Suppressor macrophage (primary cell): ENCODE measurements around the gene PSG7.
"Not testable (repeated sequence)": the region's sequence is repeated elsewhere in the genome, so short reads cannot be mapped to it uniquely, and the experiment has no call there.

Source experiments
- DNase-seq, 4 experiments: peaks; one replicate each; pipeline ENCODE4 v3.0.0-alpha.2; 2020 to 2022
- total RNA-seq, 17 experiments: gene quantifications; one replicate each; lab custom pipeline; 2026; ENCODE audit warnings: mixed read lengths in 6 of 17, inconsistent platforms in 3 of 17; lab: John Stamatoyannopoulos, UW

PSG7 gene
- 0 to 2.1 (median 0) reads per million in 17 experiments for total RNA-seq

DNA sequence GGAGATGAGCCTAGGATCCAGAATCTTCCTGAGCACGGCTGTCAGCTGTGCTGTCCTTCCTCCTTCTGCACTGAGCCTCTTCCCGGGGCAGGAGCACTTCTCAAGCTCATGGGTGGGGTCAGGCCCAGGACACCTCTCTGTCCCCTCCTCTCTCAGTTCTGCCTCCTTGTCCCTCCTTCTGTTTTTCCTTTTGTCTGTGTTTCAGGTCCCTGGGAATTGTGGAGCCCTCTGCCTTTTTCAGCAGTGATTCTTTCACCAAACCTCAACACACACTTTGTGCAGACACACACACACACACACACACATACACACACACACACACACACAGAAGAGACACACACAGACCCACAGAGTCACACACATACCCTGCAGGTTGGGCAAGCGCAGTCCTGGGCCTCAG is at the start of gene PSG7:
TSS of gene PSG7 (minus strand) at position 101 of the 400 bp plus-strand sequence. CDS start 131 bp downstream, outside the sequence.
- not testable (repeated sequence) for DNase-seq

DNA sequence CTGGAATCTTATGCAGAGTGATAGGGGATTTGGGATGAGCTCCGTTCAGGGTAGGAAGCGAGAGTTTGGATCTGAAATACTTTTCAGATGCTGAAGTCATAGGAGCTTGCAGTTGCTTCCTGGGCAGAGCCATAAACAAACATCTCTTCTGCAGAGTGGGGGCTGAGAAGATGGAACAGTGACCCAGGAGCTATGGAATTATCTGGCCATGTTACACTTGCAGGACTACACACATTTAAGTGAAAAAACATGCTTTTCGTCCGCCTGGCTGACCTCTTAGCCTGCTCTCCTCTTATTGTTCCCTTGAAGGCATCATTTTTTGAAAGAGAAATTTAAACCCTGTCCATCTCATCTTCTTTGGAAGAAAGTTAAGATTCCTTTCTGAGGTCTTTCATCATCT is 48.6 kb upstream of the PSG7 start:
- DNase-seq = no peak

DNA sequence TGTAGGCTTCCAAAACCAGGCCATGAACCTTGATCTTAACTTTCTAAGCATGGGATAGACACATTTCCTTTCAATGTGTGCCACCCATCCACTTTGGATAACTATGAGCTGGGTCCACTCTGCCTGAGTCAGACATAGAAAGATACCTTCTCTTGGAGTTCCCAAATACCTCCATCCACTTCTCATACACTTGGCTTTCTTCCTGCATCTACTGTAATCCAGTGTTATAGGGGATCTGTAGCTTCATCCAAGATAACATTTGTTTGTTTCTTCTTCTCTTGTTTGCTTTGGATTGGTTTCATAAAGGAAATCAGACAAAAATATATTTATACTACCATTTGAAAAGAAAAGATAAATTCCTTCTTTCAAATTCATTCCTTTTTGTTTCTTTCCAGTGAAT is 45.1 kb upstream of the PSG7 start:
- not testable (repeated sequence) for DNase-seq

DNA sequence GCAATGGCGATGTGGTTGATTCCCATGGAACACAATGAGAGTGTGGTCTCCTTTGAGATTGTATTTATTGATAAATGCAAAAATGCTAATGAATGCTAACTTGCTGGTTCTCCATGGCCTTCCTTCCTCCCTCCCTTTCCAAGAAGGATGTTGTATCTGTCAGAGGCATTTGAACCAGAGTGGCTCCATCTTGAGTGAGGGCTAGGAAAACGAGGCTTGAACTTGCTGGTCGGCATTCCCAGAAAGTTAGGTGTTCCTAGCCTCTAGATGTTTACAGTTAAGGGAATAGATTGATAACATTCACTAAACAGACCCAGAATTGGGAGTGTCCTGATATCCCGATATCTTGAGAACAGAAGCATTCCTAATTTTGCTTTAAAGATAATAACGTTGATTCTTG is 34.4 kb upstream of the PSG7 start:
- not testable (repeated sequence) for DNase-seq

DNA sequence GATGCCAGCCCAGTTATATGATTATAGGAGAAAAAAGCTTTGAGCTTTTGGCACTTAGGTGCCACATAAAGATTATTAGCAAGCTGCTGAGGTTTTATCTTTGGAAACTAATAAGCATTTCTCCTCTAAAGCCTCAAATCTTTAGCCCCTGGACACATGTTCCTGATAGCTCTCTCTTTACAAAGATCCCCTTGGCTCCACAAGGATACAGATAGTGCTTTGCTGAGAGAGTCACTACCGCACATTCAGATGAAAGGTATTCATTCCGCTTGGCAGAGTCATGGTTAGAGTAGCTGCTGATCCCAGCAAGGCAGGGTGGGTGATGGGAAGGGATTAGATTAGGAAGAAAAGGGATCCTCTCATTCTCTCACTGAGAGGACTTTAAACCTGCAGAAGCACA is 28.2 kb upstream of the PSG7 start:
- DNase-seq = no peak

DNA sequence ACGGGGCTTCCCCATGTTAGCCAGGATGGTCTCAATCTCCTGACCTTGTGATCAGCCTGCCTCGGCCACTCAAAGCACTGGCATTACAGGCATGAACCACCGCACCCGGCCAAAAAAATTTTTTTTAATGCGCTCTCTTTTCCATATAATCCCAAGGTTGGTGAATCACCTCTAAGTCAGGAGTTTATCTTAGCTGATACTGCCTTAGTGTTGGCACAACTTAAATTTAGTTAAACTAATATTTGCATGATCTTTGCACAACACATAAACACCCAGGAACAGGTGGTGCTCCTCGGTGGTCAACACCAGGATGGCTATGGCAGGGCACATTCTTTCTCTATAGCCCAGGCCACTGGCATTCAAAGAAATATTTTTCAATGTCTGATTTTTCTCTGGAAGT is 24.1 kb upstream of the PSG7 start:
- DNase-seq = no peak

DNA sequence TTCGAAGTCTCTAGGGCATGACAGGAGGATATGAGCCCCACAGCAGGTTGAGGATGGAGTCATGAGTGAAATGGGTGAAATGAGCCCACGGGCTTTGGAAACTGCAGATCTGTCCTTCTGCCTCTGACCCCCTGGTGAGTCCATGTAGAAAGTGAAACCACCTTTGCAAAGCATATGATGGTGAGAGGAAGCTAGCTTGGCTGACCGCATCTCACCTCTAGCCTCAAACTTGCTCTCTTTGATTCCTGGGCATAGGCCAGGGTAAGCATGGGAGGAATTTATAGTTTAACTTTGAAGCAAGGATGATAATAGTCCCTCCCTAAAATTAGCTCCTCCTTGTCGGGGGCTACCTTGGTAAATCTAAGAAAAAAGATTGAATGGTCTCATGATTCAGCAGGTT is 15.1 kb upstream of the PSG7 start:
- not testable (repeated sequence) for DNase-seq

DNA sequence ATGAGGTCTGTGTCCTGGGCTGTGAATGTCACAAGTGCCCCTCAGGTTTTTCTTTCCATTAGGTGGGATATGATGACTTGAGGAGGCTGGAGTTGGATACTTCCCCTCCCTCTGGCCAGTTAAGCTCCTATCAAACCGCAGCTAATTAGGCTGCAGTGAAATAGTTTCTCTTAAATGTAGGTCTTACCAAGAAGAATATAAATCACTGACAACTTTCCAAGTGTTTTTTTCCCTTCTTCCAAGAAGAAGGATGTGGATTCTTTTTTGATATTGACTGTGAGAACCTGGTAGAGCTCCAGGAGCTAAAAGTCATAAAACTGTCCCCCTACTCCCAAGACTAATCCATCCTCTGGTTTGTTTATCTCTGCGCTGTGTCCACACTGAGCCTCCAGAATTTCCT is 14.5 kb upstream of the PSG7 start:
- DNase-seq = not testable (repeated sequence)

DNA sequence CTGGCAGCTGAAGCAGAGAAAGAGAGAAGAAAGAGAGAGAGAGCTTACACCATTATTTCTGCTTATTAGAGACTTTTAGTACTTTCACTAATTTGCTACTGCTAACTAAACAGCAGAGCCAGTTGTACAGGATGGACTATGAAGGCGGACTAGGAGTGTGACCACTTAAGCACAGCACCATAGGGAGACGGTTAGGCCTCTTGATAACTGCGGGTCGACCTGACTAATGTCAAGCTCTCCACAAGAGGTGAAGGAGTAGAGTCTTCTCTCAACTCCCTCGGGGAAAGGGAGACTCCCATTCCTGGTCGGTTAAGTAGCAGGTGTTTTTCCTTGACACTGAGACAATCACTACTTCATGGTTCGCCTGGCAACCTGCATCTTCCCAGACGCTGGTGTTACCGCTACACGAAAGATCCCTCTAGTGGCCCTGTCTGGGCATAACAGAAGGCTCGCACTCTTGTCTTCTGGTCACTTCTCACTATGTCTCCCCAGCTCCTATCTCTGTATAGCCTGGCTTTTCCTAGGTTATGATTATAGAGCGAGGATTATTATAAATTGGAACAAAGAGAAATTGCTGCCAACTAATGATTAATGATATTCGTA is 5.3 kb upstream of the PSG7 start:
- DNase-seq = peak in 3 of 4 experiments; percentile 5 to 32 (median 9)

DNA sequence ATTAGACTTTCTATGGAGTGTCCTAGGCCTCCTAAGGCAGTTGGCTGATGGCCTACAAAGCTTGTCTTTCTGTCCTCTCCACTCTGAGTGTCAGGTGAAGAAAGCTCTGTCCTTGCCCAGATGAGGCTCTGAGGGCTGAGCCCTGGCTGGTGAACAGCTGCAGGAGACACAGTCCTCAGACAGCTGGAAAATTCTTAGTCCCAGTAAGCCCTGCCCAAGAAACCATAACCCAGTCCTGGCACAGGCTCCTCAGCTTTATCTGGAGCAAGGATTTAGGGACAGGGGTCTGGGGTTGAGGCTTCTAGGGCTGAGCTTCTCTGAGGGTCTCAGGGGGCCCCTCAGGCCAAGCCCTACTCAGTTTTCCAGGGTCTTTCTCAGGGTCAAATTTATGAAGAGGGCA is 2.3 kb downstream of the PSG7 start:
- DNase-seq = not testable (repeated sequence)

DNA sequence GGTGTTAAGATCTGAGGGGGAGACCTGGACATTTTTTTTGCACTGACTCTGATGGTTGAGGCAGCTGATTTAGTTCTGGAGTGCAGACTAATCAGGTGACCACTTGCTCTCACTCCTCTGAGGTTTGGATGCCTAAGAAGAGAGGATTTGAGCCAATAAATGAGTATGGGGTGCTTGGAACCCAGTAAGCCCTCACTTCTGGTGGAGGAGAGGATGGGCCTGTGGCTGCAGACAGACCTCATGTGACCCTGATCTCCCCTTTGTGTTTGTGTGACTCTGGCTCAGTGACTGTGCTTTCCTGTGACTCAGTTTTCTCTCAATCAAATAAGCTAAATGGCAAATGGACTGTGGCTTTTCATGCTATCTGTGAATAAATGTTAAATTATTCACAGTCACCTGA is 2.8 kb downstream of the PSG7 start:
- DNase-seq = not testable (repeated sequence)

DNA sequence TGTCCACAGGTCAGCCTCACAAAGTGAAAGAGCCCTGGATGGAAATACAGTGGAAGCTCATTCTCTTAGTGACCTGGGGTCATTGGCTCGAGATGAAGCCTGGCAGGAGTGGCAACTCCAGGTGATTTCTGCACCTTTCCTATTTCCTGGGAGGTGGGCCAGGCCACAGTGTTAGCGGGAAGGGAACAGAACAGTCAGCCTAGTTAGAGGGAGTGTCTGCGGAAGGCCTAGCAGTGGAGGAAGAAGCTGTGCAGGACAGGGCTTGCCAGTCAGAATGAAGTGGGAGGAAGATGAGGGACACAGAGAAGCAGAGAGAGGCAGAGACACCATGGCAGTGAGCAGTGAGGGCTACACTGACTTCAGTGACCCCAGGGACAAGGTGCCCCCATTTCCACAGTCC is 3.6 kb downstream of the PSG7 start:
- DNase-seq = not testable (repeated sequence)

DNA sequence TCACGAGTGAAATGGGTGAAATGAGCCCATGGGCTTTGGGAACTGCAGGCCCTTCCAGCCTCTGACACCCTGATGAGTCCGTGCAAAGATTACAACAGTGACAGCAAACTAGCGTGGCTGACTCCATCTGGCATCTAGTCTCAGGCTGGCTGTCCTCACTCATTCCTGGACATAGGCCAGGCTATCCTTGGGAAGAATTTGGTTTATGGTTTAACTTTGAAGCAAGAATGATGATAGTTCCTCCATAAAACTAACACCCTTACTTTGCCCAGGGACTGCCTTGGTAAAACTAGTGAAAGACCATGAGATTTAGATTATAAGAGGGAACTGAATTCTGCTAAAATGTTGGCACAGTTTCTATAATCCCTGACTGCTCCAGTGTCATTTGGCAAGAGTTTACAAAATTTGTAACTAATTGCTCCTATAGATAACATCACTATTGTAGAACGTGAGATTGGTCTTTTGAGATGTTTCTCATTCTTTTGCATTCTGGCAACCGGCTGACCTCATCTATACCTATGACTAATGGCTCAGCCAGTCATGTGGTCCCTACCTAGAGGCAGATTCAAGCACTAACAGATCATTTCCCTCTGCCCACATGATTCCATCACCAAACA is 4.4 kb downstream of the PSG7 start:
- not testable (repeated sequence) for DNase-seq

DNA sequence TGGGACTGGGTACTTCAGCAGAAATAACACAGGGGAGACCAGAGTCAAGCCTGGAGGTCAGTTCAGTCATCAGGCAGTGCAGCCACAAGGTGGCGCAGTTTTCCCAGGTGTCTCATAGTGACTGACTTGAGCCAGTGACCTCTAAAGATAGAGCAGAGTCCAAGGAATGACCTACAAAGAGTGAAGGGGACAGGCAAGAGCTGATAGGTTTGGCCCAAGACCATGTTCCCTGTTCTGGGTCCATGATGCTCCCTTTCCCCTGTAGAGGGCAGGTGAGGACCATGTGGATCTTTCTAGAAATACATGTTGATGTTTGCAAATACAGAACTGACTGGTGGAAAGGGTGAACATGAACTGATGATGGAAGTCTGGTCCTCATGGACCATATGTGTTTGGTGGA is 6.8 kb downstream of the PSG7 start:
- peak; percentile 2 to 26 (median 8) for DNase-seq

DNA sequence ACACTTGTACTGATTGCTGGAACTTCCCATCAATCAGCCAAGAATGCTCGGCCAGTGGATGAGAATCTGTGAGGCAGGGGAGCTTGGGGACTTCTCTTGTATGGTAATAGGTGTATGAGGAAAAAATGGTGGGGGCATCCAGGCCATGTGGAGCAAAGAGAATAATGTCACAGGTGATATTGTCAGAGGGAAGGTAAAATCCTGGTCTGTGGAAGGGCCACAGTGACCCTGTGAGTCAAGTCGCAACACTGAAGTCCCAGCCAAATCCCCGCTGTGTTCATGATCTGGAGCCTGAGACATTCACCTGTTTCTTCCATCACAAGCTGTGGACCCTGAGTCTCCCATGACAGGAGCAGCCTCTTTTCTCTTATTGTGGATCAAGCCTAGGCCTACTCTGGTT is 8.1 kb downstream of the PSG7 start:
- no peak for DNase-seq

DNA sequence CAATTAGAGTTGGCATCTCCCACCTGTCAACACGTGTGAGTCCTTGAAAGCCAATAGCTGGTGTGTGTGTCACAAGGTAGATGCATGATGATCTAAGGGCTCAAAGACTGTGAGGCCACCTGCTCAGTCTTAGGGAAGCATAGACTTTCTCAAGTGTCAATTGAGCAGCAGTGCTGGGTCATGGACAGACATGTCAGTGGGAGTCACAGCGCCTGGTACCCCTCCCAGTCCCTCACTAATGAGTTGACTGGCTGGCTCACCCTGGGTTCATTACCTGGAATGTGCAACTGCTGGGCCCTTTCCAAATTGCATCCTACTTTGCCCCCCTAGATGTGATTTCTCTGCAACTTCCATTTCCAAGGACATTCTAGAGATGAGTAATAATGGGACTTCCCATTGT is 10.2 kb downstream of the PSG7 start:
- no peak for DNase-seq

DNA sequence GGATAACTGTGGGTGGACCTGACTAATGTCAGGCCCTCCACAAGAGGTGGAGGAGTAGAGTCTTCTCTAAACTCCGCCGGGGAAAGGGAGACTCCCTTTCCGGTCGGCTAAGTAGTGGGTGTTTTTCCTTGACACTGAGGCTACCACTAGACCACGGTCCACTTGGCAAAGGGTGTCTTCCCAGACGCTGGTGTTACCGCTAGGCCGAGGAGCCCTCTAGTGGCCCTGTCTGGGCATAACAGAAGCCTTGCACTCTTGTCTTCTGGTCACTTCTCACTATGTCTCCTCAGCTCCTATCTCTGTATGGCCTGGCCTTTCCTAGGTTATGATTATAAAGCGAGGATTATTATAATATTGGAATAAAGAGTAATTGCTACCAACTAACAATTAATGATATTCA is 13.9 kb downstream of the PSG7 start:
- peak; percentile 38 to 68 (median 48) for DNase-seq

DNA sequence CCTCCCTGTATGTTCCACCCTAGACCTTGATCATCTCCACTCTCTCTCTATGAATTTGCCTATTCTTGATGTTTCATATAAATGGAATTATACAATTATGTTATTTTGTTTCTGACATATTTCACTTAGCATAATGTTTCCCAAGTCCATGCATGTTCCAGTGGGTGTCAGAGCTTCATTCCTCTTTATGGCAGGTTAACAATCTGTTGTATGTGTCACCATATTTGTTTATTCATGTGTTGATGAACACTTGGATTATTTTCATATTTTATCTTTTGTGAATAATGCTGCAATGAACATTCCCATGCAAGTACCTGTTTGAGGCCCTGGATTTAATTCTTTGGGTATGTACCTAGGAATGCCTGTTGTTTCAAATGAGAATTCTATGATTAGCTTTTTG is 16.0 kb downstream of the PSG7 start:
- not testable (repeated sequence) for DNase-seq

DNA sequence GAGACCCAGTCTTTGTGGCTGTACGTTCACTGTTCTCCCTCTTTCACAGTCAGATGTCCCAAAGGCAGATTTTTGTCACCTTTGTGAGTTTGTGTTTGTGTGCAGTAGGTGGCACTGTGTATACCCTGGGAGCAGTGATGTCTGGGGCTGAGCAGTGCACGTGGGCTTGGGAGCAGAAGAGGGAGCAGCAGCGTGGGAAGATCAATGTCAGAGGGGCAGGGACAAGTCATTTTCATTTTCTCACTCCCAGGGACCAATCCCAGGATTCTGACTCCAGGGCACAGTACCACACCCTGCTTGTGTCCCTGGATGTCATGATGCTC is 17.3 kb downstream of the PSG7 start:
- DNase-seq = no peak

DNA sequence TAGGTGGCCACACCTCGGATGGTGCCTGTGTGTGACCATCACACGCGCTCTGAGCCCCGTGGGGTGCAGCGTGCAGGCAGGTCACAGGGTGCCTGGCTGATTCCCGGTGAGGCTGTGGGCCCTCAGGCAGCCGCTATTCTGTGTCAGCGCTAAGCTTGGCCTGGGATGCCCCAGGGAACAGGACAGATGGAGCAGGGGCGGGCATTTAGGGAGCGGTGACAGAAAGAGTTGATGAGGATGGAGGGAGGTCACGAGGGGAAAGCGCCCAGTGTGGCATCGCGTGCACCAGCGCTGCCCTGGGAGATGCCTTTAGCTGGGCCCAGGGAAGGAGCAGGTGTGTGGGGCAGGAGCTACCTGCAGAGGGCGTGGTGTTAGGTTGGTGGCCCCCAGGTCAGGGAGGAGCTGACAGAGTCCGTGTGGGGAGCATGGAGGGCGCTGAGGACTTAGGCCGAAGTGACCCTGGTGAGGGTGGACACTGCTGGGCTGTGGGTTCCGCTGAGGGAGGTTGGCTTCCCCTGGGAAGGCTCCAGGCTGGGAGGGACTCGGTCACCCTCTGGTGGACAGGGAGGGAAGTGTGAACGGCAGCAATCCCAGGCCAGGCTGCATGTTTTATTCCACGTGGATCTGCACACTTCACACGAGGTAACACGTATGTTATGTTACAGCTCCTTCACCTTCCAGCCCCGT is 17.8 kb downstream of the PSG7 start:
- peak in 1 of 4 experiments; percentile 1 for DNase-seq

DNA sequence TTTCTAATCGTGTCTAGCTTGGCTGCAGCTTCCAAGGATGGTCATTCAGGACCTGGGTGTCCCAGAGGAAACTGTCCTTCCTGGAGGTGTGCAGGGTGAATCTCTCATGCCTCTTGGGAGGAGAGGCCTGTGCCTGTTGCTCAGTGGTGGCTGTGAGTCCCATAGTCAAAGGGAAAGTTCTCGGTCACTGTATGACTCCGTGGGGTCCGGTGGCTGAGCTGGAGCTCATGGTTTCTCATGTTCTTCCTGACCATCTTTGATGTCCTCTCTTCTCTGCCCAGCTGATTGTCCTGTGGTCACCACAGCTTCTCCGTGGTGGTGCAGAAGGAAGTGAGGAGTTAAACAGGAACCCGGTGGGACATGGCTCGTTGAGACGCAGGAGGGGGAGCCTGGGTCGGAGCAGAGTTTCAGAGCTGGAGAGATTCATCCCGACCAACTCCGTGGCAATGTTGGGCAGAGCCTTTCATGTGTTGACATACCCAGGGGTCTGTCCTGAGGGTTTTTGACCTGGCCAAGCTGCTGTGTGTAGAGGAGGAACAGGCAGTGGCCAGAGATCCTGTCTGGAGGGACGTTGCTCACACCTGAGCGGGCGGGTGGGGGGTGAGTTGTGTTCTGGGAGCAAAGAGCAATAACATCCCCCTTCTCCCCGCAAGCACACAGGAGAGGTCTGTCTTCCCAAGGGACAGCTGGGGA is 18.5 kb downstream of the PSG7 start:
- not testable (repeated sequence) for DNase-seq

DNA sequence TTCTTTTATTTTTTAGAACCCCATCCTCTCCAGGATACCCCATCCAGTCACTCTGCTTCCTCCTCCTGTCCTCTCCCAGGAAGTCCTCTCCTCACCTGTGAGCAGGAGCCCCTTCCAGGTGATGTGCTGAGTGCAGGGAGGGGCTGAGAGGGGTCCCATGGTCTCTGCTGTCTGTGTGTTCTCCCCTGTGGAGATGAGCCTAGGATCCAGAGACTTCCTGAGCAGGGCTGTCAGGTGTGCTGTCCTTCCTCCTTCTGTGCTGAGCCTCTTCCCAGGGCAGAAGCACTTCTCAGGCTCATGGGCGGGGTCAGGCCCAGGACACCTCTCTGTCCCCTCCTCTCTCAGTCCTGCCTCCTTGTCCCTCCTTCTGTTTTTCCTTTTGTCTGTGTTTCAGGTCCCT is 19.4 kb downstream of the PSG7 start, which contains the start of gene PSG6:
TSS of gene PSG6 (minus strand) at position 261 of the 400 bp plus-strand sequence. CDS start at position 159, 102 bp downstream.
- not testable (repeated sequence) for DNase-seq

DNA sequence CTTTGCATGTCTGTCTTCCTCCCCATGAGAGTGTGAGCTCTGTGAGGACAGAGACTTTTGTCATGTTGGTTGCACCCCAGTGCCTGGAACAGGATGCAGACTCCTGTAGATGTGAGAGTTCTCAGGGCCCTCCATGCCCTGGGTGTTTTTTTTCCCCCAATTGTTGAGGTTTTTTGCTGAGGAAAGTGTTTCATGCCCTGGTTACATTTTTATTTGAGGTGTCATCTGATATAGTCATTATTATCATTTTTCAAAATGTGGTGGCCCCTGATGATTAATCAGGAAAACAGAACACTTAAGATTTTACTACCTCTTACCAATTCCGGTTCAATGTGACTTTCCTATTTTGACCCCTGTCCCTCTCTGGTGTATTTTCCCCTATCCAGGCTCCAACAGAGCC is 20.1 kb downstream of the PSG7 start:
- DNase-seq = not testable (repeated sequence)
